HG03097 (cell line): ENCODE results near the gene KIAA1671.
"Not testable (repeated sequence)": the region's sequence is repeated elsewhere in the genome, so short reads cannot be mapped to it uniquely, and the experiment has no call there.

Experiments
- ATAC-seq: cut with Tn5 transposase; IDR thresholded peaks from one replicate; pipeline ENCODE4 v1.9.1; 2021; ENCODE audit not compliant: unreplicated experiment, low FRiP score

KIAA1671 gene

GRCh38 chr22:24951942-24952836, at the start of gene KIAA1671:
Gene KIAA1671, plus strand, starts transcription at chr22:24952716. Its CDS starts 75,284 bp downstream, at chr22:25028000.
- no peak for ATAC-seq

DNA sequence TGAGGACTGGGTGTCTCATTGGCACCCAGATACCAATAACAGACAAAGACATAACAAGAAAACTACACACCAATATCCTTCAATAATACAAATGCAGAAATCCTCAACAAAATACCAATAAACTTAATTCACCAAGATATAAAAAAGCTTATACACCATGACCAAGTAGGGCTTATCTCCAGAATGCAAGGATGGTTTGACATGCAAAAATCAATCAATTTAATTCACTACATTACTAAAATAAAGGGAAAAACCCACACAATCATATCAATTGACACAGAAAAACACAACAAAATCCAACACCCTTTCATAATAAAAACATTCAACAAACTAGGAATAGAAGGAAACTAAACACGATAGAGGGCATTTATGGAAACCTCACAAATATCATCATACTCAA, 46.6 kb upstream of the KIAA1671 start:
- ATAC-seq, result no peak

GRCh38 chr22:24907101-24907500, 45.4 kb upstream of the KIAA1671 start:
- not testable (repeated sequence) for ATAC-seq

DNA sequence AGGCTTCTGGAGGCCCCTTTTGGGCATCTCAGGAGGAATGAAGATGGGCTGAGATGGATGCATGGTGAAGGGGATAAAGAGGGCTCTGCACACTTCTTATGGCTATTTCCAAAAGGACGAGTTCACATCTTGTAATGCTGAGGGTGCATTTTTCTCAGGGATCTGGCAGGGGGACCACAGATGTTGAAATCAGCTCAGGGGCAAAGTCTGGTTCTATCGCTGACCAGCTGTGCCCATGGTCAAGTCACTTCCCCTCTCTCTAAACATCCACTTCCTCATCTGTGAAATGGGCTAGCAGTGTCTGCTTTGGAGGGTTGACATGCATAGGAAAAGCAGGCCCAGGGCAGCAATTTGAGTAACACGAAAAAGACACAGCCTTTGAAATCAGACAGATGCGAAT, 32.5 kb upstream of the KIAA1671 start:
- no peak for ATAC-seq

GRCh38 chr22:24925586-24926427, 26.7 kb upstream of the KIAA1671 start:
- no peak for ATAC-seq

GRCh38 chr22:24926428-24926725, 26.1 kb upstream of the KIAA1671 start:
- ATAC-seq, result no peak

GRCh38 chr22:24926849-24927579, 25.5 kb upstream of the KIAA1671 start:
- ATAC-seq, result no peak

DNA sequence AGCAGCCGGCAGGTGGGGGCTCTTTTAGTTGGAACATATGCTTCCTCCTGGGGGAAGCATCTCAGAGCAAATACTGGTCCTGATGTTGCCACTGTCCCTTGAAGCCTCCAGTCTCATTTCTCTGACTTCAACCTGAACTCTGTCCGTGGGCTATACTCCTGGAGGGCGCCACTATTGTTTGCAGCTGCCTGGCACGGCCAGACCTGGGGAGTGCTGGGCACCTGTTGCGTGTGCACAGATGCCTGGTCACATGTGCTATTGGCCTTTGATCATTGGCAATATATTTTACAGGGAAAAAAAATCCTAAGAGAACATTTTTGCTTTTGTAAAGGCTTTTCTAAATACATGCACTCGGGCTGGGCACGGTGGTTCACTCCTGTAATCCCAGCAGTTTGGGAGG, 24.2 kb upstream of the KIAA1671 start:
- no peak for ATAC-seq

GRCh38 chr22:24930678-24931077, 21.8 kb upstream of the KIAA1671 start:
- no peak for ATAC-seq

DNA sequence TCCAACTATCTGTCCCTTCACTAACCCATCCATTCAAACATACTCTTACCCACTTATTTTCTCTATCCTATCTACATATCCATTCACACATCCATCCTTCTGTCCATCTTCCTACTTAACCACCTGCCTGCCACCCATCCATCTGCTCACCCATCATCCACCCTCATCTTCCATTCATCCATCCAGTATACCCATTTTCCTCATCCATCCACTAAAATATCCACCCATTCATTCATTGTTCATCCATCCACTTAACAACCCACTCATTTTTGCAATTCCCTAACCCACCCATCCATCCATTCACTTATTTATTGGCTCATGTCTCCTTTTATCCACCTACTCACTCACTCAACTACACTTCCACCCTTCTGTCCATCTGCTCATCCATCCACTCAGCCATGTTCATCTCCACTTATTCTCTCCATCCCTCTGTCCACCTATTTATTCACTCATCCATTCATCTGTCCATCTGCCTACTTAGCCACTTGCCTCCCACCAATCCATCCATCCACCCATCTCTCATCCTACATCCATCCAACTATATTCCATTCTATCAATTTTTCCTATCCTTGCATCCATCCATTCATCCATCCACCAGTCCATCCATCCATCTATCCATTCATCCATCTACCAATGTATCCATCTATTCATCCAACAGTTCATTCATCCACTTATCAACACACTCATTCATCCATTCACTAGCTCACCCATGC, 16.6 kb upstream of the KIAA1671 start:
- ATAC-seq, result no peak

DNA sequence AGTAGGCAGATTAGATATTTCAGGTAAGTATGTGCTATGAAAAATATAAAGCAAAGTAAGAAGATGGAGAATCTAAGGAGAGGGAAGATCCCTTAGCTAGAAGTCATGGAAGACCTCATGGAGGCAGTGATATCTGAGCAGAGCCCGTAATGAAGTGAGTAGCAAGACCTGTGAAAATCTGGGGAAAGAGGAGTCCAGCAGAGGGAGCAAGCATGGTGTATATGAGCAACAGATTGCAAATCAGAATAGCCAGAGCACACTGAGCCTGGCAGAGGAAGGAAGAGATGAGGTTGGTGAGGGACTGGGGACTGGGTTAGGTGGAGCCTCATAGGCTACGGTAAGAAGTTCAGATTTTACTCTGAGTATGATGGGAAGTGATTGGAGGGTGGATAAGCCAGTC, 15.4 kb upstream of the KIAA1671 start:
- no peak for ATAC-seq

DNA sequence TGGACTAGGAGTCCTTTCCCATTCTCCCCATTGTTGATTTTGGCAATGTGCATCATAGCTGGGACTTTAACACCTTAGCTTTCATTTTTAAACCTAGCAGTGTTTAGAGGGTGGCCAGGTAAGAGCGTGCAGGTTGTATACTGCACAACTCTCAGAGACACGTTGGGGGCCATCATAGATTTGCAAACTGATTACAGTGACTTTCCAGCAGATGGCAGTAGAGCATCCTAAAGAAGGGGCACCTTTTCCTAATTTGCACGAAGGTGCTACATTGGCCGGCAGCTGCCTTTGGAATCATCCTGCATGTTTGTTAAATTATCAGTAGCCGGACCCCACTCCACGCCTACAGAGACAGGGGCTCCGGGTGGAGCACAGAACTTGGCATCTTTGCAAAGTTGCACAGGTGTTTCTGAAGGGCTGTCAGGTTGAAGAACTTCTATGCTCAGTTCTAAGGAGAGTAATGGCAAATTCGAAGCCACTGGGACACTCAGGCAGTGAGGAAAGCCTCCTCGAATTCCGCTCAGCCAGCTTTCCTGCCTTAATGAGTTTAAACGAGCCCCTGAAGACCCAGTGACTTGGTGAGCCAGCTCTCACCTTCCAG, 13.7 kb upstream of the KIAA1671 start:
- ATAC-seq, result no peak

- no peak for ATAC-seq
Measured at GRCh38 chr22:24942301-24942700, 10.2 kb upstream of the KIAA1671 start.

GRCh38 chr22:24944217-24944937, 8.1 kb upstream of the KIAA1671 start:
- no peak for ATAC-seq

DNA sequence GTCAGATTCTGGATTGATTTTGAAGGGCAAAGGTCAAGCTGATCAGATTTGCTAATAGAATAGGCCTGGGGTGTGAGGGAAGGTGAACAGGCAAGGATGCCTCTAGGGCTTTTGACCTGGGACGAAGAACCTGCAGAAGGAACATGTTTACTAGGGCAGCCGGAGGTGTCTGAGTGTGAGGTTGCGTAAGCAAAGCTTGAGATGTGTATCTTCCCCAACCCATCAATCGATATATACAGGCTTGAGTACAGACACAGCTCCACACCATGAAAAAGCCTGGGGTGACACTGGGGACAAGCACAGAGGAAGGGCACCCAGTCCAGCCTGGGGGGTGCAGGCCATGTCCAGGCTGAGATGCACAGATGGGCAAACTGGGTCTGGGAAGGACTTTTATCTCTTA, 7.1 kb upstream of the KIAA1671 start:
- ATAC-seq, result no peak

DNA sequence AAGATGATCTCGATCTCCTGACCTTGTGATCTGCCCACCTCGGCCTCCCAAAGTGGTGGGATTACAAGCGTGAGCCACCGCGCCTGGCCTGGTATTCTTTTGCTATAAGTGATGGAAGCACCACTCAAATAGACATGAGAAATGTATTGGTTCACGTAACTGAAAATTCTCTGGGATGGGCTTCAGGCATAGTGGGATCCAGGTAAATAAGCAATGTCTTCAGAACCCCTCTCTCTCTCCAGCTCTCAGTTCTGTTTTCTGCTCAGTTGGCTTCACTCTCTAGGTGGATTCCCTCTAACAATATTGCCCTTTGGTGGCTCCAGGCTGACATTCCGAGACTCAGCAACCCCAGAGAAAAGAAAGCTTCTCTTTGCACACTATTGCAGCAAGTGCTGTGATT, 5.1 kb upstream of the KIAA1671 start:
- no peak for ATAC-seq

- no peak for ATAC-seq
Measured at GRCh38 chr22:24947881-24948280, 4.6 kb upstream of the KIAA1671 start.

GRCh38 chr22:24948356-24949202, 3.9 kb upstream of the KIAA1671 start:
- ATAC-seq, result no peak
